AG09309 (cell line): ENCODE results near the gene PDZRN4.

Experiments used
- DNase-seq: peaks from one replicate; pipeline ENCODE4 v3.0.0-alpha.2; 2010; ENCODE audit warnings: low read depth
- H3K4me3 ChIP-seq: 2 replicates; pipeline ENCODE4 v1.5.1; 2011; ENCODE audit warnings: mild to moderate bottlenecking, low read depth, low read length, moderate library complexity; ENCODE audit not compliant: control insufficient read depth
- CTCF ChIP-seq: IDR thresholded peaks from 2 replicates; pipeline ENCODE4 v1.5.1; 2011; ENCODE audit warnings: mild to moderate bottlenecking, low read depth, low read length, inconsistent platforms; ENCODE audit not compliant: insufficient read depth, control insufficient read depth; ENCODE audit errors: missing control alignments

Gene PDZRN4

GRCh38 chr12:41436076-41436475, 248.0 kb downstream of the PDZRN4 start:
- no peak for TF ChIP-seq CTCF
- H3K4me3 ChIP-seq, result no peak overlapping the region
- DNase-seq, result no peak

- no peak for TF ChIP-seq CTCF
- H3K4me3 ChIP-seq, result no peak overlapping the region
These were observed 249.4 kb downstream of the PDZRN4 start for GRCh38 chr12:41437563-41437962.

GRCh38 chr12:41438854-41439541, 250.9 kb downstream of the PDZRN4 start:
- TF ChIP-seq CTCF, result no peak
- DNase-seq, result no peak
- no peak overlapping the region for H3K4me3 ChIP-seq

More at GRCh38 chr12:41437563-41437962, 249.4 kb downstream of the PDZRN4 start:
- no peak for DNase-seq

- no peak for DNase-seq
- no peak overlapping the region for H3K4me3 ChIP-seq
- no peak for TF ChIP-seq CTCF
These were observed 251.7 kb downstream of the PDZRN4 start for GRCh38 chr12:41439801-41440200.

GRCh38 chr12:41441180-41441579, 253.1 kb downstream of the PDZRN4 start:
- DNase-seq, result no peak
- no peak overlapping the region for H3K4me3 ChIP-seq
- TF ChIP-seq CTCF, result no peak

GRCh38 chr12:41442896-41443295, 254.8 kb downstream of the PDZRN4 start:
- TF ChIP-seq CTCF, result no peak
- DNase-seq, result no peak
- no peak overlapping the region for H3K4me3 ChIP-seq
